CD4-positive, alpha-beta T cell (primary cell): ENCODE data around the gene NGRN. TPM values are rescaled to one million over a fixed set of nuclear protein-coding genes. Genes with fewer than 3 reads are reported as not detected.
"Not testable (repeated sequence)": the region's sequence is repeated elsewhere in the genome, so short reads cannot be mapped to it uniquely, and the experiment has no call there.

ENCODE experiments used
- ATAC-seq: fragments of 200-7000 bp; cut with Tn5 transposase; one replicate; pipeline ENCODE4 v1.10.0; 2022; ENCODE audit warnings: mild to moderate bottlenecking; ENCODE audit not compliant: poor library complexity
- CTCF ChIA-PET: fragments of 350-600 bp; sonication (Branson Sonifier 250); formaldehyde crosslinking; loops from one replicate; lab custom pipeline; 2021; ENCODE audit warnings: antibody characterized with exemption, inconsistent platforms; lab: Charles Lee
- POLR2A ChIA-PET: fragments of 350-600 bp; sonication (Branson Sonifier 250); formaldehyde crosslinking; loops from one replicate; lab custom pipeline; 2021; ENCODE audit warnings: antibody characterized with exemption, inconsistent platforms; lab: Charles Lee
- DNase-seq, 14 experiments: peaks; one replicate each; pipeline ENCODE4 v3.0.0-alpha.2; 2013 to 2020; ENCODE audit warnings: mixed read lengths in 2 of 14
- H3K27ac ChIP-seq, 2 donors: one replicate each; pipeline versions ENCODE4 v1.5.1 to v1.7.0; 2013; ENCODE audit warnings: low read length in 2 of 2, low read depth in 1 of 2, mild to moderate bottlenecking in 1 of 2
- H3K27me3 ChIP-seq, 2 experiments: 1 replicate in 1 of 2; 2 replicates in 1 of 2; pipeline versions ENCODE4 v1.6.1 to v1.7.0; 2013; ENCODE audit warnings: low read length in 2 of 2, control low read depth in 1 of 2, mild to moderate bottlenecking in 1 of 2, moderate library complexity in 1 of 2; ENCODE audit not compliant: insufficient read depth in 2 of 2, control insufficient read depth in 1 of 2
- H3K36me3 ChIP-seq: one replicate; pipeline ENCODE4 v1.6.1; 2013; ENCODE audit warnings: low read length, control low read depth; ENCODE audit not compliant: insufficient read depth
- H3K4me1 ChIP-seq: one replicate; pipeline ENCODE4 v1.6.1; 2013; ENCODE audit warnings: low read length, control low read depth; ENCODE audit not compliant: insufficient read depth
- H3K4me3 ChIP-seq: one replicate; pipeline ENCODE4 v1.5.1; 2013; ENCODE audit warnings: mild to moderate bottlenecking, low read length, moderate library complexity
- H3K9me3 ChIP-seq, 2 experiments: 1 replicate in 1 of 2; 2 replicates in 1 of 2; pipeline versions ENCODE4 v1.6.1 to v1.7.0; 2013; ENCODE audit warnings: low read length in 2 of 2, mild to moderate bottlenecking in 2 of 2, control low read depth in 1 of 2, moderate library complexity in 1 of 2; ENCODE audit not compliant: control insufficient read depth in 1 of 2, insufficient read depth in 1 of 2
- H3K27ac Mint-ChIP-seq: one replicate; pipeline ENCODE4 v1.8.0; 2020; ENCODE audit warnings: mixed read lengths
- H3K27me3 Mint-ChIP-seq: one replicate; pipeline ENCODE4 v1.8.0; 2021; ENCODE audit warnings: mixed read lengths
- H3K36me3 Mint-ChIP-seq: one replicate; pipeline ENCODE4 v1.8.0; 2021; ENCODE audit warnings: low read depth, mixed read lengths
- H3K4me1 Mint-ChIP-seq: one replicate; pipeline ENCODE4 v1.8.0; 2021; ENCODE audit warnings: low read depth, mixed read lengths
- H3K4me3 Mint-ChIP-seq: one replicate; pipeline ENCODE4 v1.8.0; 2020; ENCODE audit warnings: mild to moderate bottlenecking, mixed read lengths
- H3K9me3 Mint-ChIP-seq: one replicate; pipeline ENCODE4 v1.8.0; 2020; ENCODE audit warnings: mixed read lengths
- CTCF ChIP-seq: fragments of 200-600 bp; IDR thresholded peaks from one replicate; pipeline ENCODE4 v1.8.0; 2022; ENCODE audit warnings: antibody characterized with exemption, mild to moderate bottlenecking
- intact Hi-C, 2 experiments: fragments of 100-400 bp; cut with DNase I in 1 of 2; cut with micrococcal nuclease in 1 of 2; formaldehyde crosslinking; loops; one replicate each; pipeline versions ENCODE4 v1.15.1 to v1.9.0; 2023 to 2025; cut with DNase I, micrococcal nuclease
- total RNA-seq, 174 experiments: library from RNA in 2 of 174; stranded (reverse) in 2 of 174; gene quantifications; one replicate each; pipeline ENCODE4 v1.2.3 and lab custom pipeline; 2021 to 2026

The NGRN gene
- total RNA-seq, 2 experiments from 2014 or later, result 55.7 to 58.4 TPM

GRCh38 chr15:90249203-90249863 lies 16.1 kb upstream of the NGRN start, which contains the start of gene TTLL13:
Gene TTLL13 (plus strand): TSS chr15:90249556. CDS start chr15:90250631, 1,075 bp downstream.
- Histone ChIP-seq H3K4me1 (peaks cover 19% of the 10 kb centered on the region), H3K36me3 (no peaks in the 10 kb centered on the region), H3K9me3 (no peaks in the 10 kb centered on the region), H3K27me3 (no peaks in the 10 kb centered on the region), H3K4me3 (peak within 1 kb of the TSS; percentile 61), H3K27ac (no peak within 1 kb of the TSS)
- Mint-ChIP-seq H3K4me1 (peaks cover 17% of the 10 kb centered on the region), H3K27me3 (no peaks in the 10 kb centered on the region), H3K36me3 (no peaks in the 10 kb centered on the region), H3K9me3 (no peaks in the 10 kb centered on the region), H3K4me3 (peak within 1 kb of the TSS; percentile 76), H3K27ac (peak within 1 kb of the TSS; percentile 63)
- CTCF ChIA-PET, result interaction anchor here (0.5 to 1.4 kb wide), 5 partner anchors 8 to 106 kb away, joined by 3 to 4 read pairs (median 4); no protein-coding TSS in a partner anchor
- intact Hi-C loops, result no loop called here
- DNase-seq (peak; percentile 33 to 87 (median 60)), ATAC-seq (peak; percentile 70)
- no peak for TF ChIP-seq CTCF
- POLR2A ChIA-PET, result interaction anchor here (0.7 to 3.0 kb wide), 7 partner anchors 9 to 48 kb away, joined by 3 to 20 read pairs (median 5); partner anchors contain the start of genes CIB1, GDPGP1, NGRN and SEMA4B

GRCh38 chr15:90257776-90258175 lies 7.7 kb upstream of the NGRN start:
- ATAC-seq (no peak), DNase-seq (no peak)
- no peak overlapping the region for H3K4me3 ChIP-seq
- H3K9me3 Mint-ChIP-seq, result no peaks in the 10 kb centered on the region
- TF ChIP-seq CTCF, result no peak
- no peaks in the 10 kb centered on the region for H3K9me3 ChIP-seq
- no peaks in the 10 kb centered on the region for H3K36me3 ChIP-seq
- no peak overlapping the region for H3K27ac Mint-ChIP-seq
- intact Hi-C loops, result no loop called here
- POLR2A ChIA-PET, result interaction anchor here (0.8 kb wide), 1 partner anchor 9 kb away, joined by 3 read pairs; no protein-coding TSS in a partner anchor
- no peaks in the 10 kb centered on the region for H3K27me3 Mint-ChIP-seq
- H3K4me1 Mint-ChIP-seq, result no peaks in the 10 kb centered on the region
- no peaks in the 10 kb centered on the region for H3K36me3 Mint-ChIP-seq
- no peak overlapping the region for H3K27ac ChIP-seq
- H3K27me3 ChIP-seq, result no peaks in the 10 kb centered on the region
- no peak overlapping the region for H3K4me3 Mint-ChIP-seq
- CTCF ChIA-PET, result no interaction called here
- H3K4me1 ChIP-seq, result no peaks in the 10 kb centered on the region

GRCh38 chr15:90259524-90259923 lies 5.9 kb upstream of the NGRN start:
- intact Hi-C loops, result no loop called here
- Mint-ChIP-seq H3K27me3 (no peaks in the 10 kb centered on the region), H3K4me1 (peaks cover 4% of the 10 kb centered on the region), H3K9me3 (no peaks in the 10 kb centered on the region), H3K27ac (no peak overlapping the region), H3K4me3 (no peak overlapping the region), H3K36me3 (no peaks in the 10 kb centered on the region)
- Histone ChIP-seq H3K4me3 (no peak overlapping the region), H3K27me3 (no peaks in the 10 kb centered on the region), H3K4me1 (peaks cover 5% of the 10 kb centered on the region), H3K27ac (no peak overlapping the region), H3K36me3 (no peaks in the 10 kb centered on the region), H3K9me3 (no peaks in the 10 kb centered on the region)
- CTCF ChIA-PET, result no interaction called here
- ATAC-seq (no peak), DNase-seq (no peak)
- no peak for TF ChIP-seq CTCF
- POLR2A ChIA-PET, result no interaction called here

GRCh38 chr15:90260731-90261130 lies 4.7 kb upstream of the NGRN start:
- H3K36me3 ChIP-seq, H3K9me3 ChIP-seq, H3K27ac Mint-ChIP-seq, DNase-seq, ATAC-seq, H3K27me3 Mint-ChIP-seq, H3K27ac ChIP-seq, CTCF ChIA-PET, H3K4me3 Mint-ChIP-seq, H3K4me3 ChIP-seq, H3K27me3 ChIP-seq, H3K9me3 Mint-ChIP-seq: not testable (repeated sequence)
- POLR2A ChIA-PET, result interaction anchor here (0.7 to 3.2 kb wide), 3 partner anchors 27 to 328 kb away, joined by 3 to 9 read pairs (median 5); partner anchors contain the start of genes CIB1, GDPGP1 and SEMA4B
- Mint-ChIP-seq H3K4me1 (peaks cover 15% of the 10 kb centered on the region), H3K36me3 (peaks cover 10% of the 10 kb centered on the region)
- intact Hi-C loops, result loop anchor here in 1 of 2 experiments (10.0 kb wide), 1 partner anchor 366 kb away; the partner anchor contains the start of gene AP3S2
- peaks cover 12% of the 10 kb centered on the region for H3K4me1 ChIP-seq
